ENCODE measurements around the gene PRM3.
A peak's percentile ranks its signal among the peaks of the same experiment; 100 is the strongest.

The PRM3 gene

GRCh38 chr16:11231367-11231970 lies 42.0 kb downstream of the PRM3 start:
- Mint-ChIP-seq H3K36me3 (no peaks in the 10 kb centered on the region), H3K4me3 (no peak overlapping the region), H3K27ac (peak overlapping the region; percentile 96), H3K4me1 (peaks cover 39 to 65% of the 10 kb centered on the region in 2 donors), H3K27me3 (no peaks in the 10 kb centered on the region), H3K9me3 (no peaks in the 10 kb centered on the region)
- DNase-seq (no peak), ATAC-seq (replicated peaks) (no peak)

DNA sequence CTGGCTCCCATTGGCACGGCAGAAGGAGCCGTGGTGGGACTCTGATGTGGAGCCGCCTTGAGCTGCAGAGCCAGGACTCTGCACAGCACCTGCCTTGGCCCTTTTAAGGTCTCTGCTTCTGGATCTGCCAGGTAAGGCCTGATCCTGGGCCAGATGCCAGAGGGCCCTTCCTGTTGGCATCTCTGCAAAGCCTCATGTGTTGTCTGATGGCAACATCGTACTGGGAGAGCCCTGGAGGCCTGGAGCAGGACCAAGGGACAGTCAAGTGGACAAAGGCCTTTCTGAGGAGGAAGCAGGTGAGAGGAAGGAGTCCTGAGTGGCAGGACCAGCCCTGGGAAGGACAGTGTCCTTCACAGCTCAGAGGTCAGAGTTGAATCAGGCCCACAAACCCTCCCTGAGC lies 43.5 kb downstream of the PRM3 start:
- Mint-ChIP-seq H3K9me3 (no peaks in the 10 kb centered on the region), H3K27me3 (no peaks in the 10 kb centered on the region), H3K27ac (no peak overlapping the region), H3K4me3 (no peak overlapping the region), H3K36me3 (no peaks in the 10 kb centered on the region), H3K4me1 (peaks cover 50 to 71% of the 10 kb centered on the region in 2 donors)
- DNase-seq (no peak), ATAC-seq (replicated peaks) (no peak)

- peaks cover 52 to 71% of the 10 kb centered on the region in 2 donors for H3K4me1 Mint-ChIP-seq
- no peaks in the 10 kb centered on the region for H3K27me3 Mint-ChIP-seq
- no peak overlapping the region for H3K27ac Mint-ChIP-seq
- no peak for DNase-seq
- no peak for ATAC-seq (replicated peaks)
- H3K4me3 Mint-ChIP-seq: no peak overlapping the region
- no peaks in the 10 kb centered on the region for H3K36me3 Mint-ChIP-seq
- no peaks in the 10 kb centered on the region for H3K9me3 Mint-ChIP-seq
Measured at GRCh38 chr16:11229432-11229831, 44.0 kb downstream of the PRM3 start.

- DNase-seq (no peak), ATAC-seq (replicated peaks) (no peak)
- Mint-ChIP-seq H3K4me1 (peaks cover 35 to 55% of the 10 kb centered on the region in 2 donors), H3K4me3 (peak overlapping the region; percentile 67 to 83), H3K36me3 (no peaks in the 10 kb centered on the region), H3K27me3 (no peaks in the 10 kb centered on the region), H3K9me3 (no peaks in the 10 kb centered on the region), H3K27ac (peak overlapping the region; percentile 98)
Measured at GRCh38 chr16:11225677-11226549, 47.5 kb downstream of the PRM3 start.

- ATAC-seq (replicated peaks): peak; percentile 85 to 89
Measured at GRCh38 chr16:11224894-11225676, 48.3 kb downstream of the PRM3 start.

GRCh38 chr16:11224096-11224893 lies 49.1 kb downstream of the PRM3 start:
- Mint-ChIP-seq H3K4me3 (peak overlapping the region; percentile 73 to 83), H3K4me1 (peaks cover 36 to 51% of the 10 kb centered on the region in 2 donors), H3K36me3 (no peaks in the 10 kb centered on the region), H3K9me3 (no peaks in the 10 kb centered on the region), H3K27ac (peak overlapping the region; percentile 98), H3K27me3 (no peaks in the 10 kb centered on the region)
- DNase-seq (peak; percentile 67), ATAC-seq (replicated peaks) (peak; percentile 68 to 73)

More at GRCh38 chr16:11224894-11225676, 48.3 kb downstream of the PRM3 start:
- Mint-ChIP-seq H3K27me3 (no peaks in the 10 kb centered on the region), H3K27ac (peak overlapping the region; percentile 98), H3K4me1 (peaks cover 36 to 53% of the 10 kb centered on the region in 2 donors), H3K4me3 (peak overlapping the region; percentile 67 to 83), H3K9me3 (no peaks in the 10 kb centered on the region), H3K36me3 (no peaks in the 10 kb centered on the region)
- DNase-seq: peak; percentile 84
